Panc1 (cell line): ENCODE measurements around the gene POU2AF2. TPM values are rescaled to one million over a fixed set of nuclear protein-coding genes. Genes with fewer than 3 reads are reported as not detected.

Experiments used
- ATAC-seq: fragments of 200-7000 bp; cut with Tn5 transposase; 2 replicates; pipeline ENCODE4 v1.9.1; 2020; ENCODE audit warnings: mild to moderate bottlenecking, moderate library complexity
- BruUV-seq: library from RNA; stranded (reverse); fragments of 400-500 nt; replicated peaks from 2 replicates; lab custom pipeline; 2021; lab: Mats Ljungman, UMichigan
- CTCF ChIA-PET: fragments of 300-600 bp; sonication (Branson Sonifier 250); formaldehyde crosslinking; loops from one replicate; lab custom pipeline; 2022; ENCODE audit warnings: antibody characterized with exemption; lab: Charles Lee
- POLR2A ChIA-PET: fragments of 300-600 bp; sonication (Branson Sonifier 250); formaldehyde crosslinking; loops from one replicate; lab custom pipeline; 2022; ENCODE audit warnings: antibody characterized with exemption; lab: Charles Lee
- DNase-seq: peaks from one replicate; pipeline ENCODE4 v3.0.0-alpha.2; 2010; ENCODE audit warnings: low read depth, low spot score
- H3K27ac ChIP-seq: 2 replicates; pipeline ENCODE4 v1.5.1; 2011; ENCODE audit warnings: mild to moderate bottlenecking, low read length, inconsistent platforms
- H3K27me3 ChIP-seq: fragments of 200-500 bp; sonication (Bioruptor generic); 2 replicates; pipeline ENCODE4 v1.6.0; 2014; ENCODE audit warnings: low read length, inconsistent platforms; ENCODE audit not compliant: control insufficient read depth, insufficient read depth
- H3K36me3 ChIP-seq: fragments of 200-500 bp; sonication (Bioruptor generic); 2 replicates; pipeline ENCODE4 v1.5.1; 2014; ENCODE audit warnings: inconsistent platforms, mild to moderate bottlenecking, low read length, moderate library complexity; ENCODE audit not compliant: control insufficient read depth, insufficient read depth
- H3K4me1 ChIP-seq: 2 replicates; pipeline ENCODE4 v1.5.1; 2011; ENCODE audit warnings: inconsistent platforms, mild to moderate bottlenecking, low read length, moderate library complexity; ENCODE audit not compliant: control insufficient read depth, insufficient read depth
- H3K4me3 ChIP-seq, 2 experiments: 2 replicates each; pipeline ENCODE4 v1.5.1; 2011 to 2012; ENCODE audit warnings: low read depth in 2 of 2, low read length in 2 of 2, mild to moderate bottlenecking in 2 of 2, inconsistent platforms in 1 of 2, moderate library complexity in 1 of 2
- H3K9me3 ChIP-seq: fragments of 200-500 bp; sonication (Bioruptor generic); 2 replicates; pipeline ENCODE4 v1.5.1; 2014; ENCODE audit warnings: low read depth, mild to moderate bottlenecking, inconsistent platforms, low read length, moderate library complexity; ENCODE audit not compliant: control insufficient read depth, insufficient read depth
- CTCF ChIP-seq: fragments of 450-650 bp; IDR thresholded peaks from 2 replicates; pipeline ENCODE4 v1.5.1; 2017; ENCODE audit warnings: mild to moderate bottlenecking
- POLR2AphosphoS5 ChIP-seq: IDR thresholded peaks from 2 replicates; pipeline ENCODE4 v1.6.1; 2012; ENCODE audit warnings: mild to moderate bottlenecking, low read depth, low read length, moderate library complexity
- REST ChIP-seq, 2 experiments: IDR thresholded peaks; 2 replicates each; pipeline ENCODE4 v1.6.1; 2011 to 2012; ENCODE audit warnings: low read depth in 2 of 2, control low read depth in 1 of 2, low read length in 1 of 2, mild to moderate bottlenecking in 1 of 2, moderate library complexity in 1 of 2; ENCODE audit not compliant: insufficient read depth in 1 of 2
- SIN3A ChIP-seq: IDR thresholded peaks from 2 replicates; pipeline ENCODE4 v1.6.1; 2012; ENCODE audit warnings: low read depth, mild to moderate bottlenecking, low read length, moderate library complexity, borderline replicate concordance; ENCODE audit not compliant: insufficient read depth
- TCF7L2 ChIP-seq: IDR thresholded peaks from 2 replicates; pipeline ENCODE4 v1.6.1; 2011; ENCODE audit warnings: mild to moderate bottlenecking, low read depth, low read length, inconsistent platforms
- in situ Hi-C: cut with HindIII; loops from 2 replicates; pipeline ENCODE4 v1.10.0; 2016; ENCODE audit warnings: low sequenced_read_pairs, low pct_unique_long_range_greater_than_20kb
- intact Hi-C: fragments of 100-400 bp; cut with micrococcal nuclease; formaldehyde crosslinking; loops from one replicate; pipeline ENCODE4 v1.10.0; 2022; ENCODE audit not compliant: unreplicated experiment
- total RNA-seq: library from RNA; stranded (reverse); gene quantifications from one replicate; pipeline ENCODE4 v1.2.1, GENCODE V29; 2021; ENCODE audit not compliant: unreplicated experiment

The POU2AF2 gene
- total RNA-seq, 1 experiment from 2014 or later: not detected

GRCh38 chr11:111301842-111302118, 56.3 kb downstream of the POU2AF2 start:
- intact Hi-C loops: no loop called here

GRCh38 chr11:111302298-111302697, 56.8 kb downstream of the POU2AF2 start:
- in situ Hi-C loops: no loop called here
- intact Hi-C loops: no loop called here
- H3K36me3 ChIP-seq: no peaks in the 10 kb centered on the region
- no TSS peak for BruUV-seq
- DNase-seq (no peak), ATAC-seq (no peak)
- no peaks in the 10 kb centered on the region for H3K4me1 ChIP-seq
- peaks cover 35% of the 10 kb centered on the region for H3K27me3 ChIP-seq
- no peak overlapping the region for H3K27ac ChIP-seq
- CTCF ChIA-PET: no interaction called here
- H3K9me3 ChIP-seq: no peaks in the 10 kb centered on the region
- POLR2A ChIA-PET: no interaction called here
- H3K4me3 ChIP-seq: no peak overlapping the region
- TF ChIP-seq TCF7L2 (no peak), CTCF (no peak), REST (IDR thresholded peaks at IDR 0.05; ENCODE audit: insufficient read depth in 1 of 2, low read depth in 2 of 2, low read length in 1 of 2) (no peak), SIN3A (no peak), POLR2AphosphoS5 (no peak)

More at GRCh38 chr11:111301842-111302118, 56.3 kb downstream of the POU2AF2 start:
- Histone ChIP-seq H3K4me3 (no peak overlapping the region), H3K9me3 (no peaks in the 10 kb centered on the region), H3K36me3 (no peaks in the 10 kb centered on the region), H3K27me3 (peaks cover 31% of the 10 kb centered on the region), H3K4me1 (no peaks in the 10 kb centered on the region), H3K27ac (no peak overlapping the region)
- ATAC-seq (no peak), DNase-seq (no peak)
- in situ Hi-C loops: no loop called here
- ChIA-PET POLR2A (no interaction called here), CTCF (no interaction called here)
- TF ChIP-seq TCF7L2: no peak
- TF ChIP-seq CTCF: no peak
- no peak for TF ChIP-seq POLR2AphosphoS5
- TF ChIP-seq SIN3A: no peak
- TF ChIP-seq REST (IDR thresholded peaks at IDR 0.05; ENCODE audit: insufficient read depth in 1 of 2, low read depth in 2 of 2, low read length in 1 of 2): no peak
- BruUV-seq: no TSS peak
